WTC11 (cell line): ENCODE data around the gene SGCA. TPM values are rescaled to one million over a fixed set of nuclear protein-coding genes. Genes with fewer than 3 reads are reported as not detected.

Experiments
- ATAC-seq: fragments of 200-7000 bp; cut with Tn5 transposase; 2 replicates; pipeline ENCODE4 v1.10.0; 2021; ENCODE audit warnings: mild to moderate bottlenecking, moderate library complexity
- CTCF ChIA-PET: fragments of 300-600 bp; sonication (Branson Sonifier 250); formaldehyde crosslinking; loops from one replicate; lab custom pipeline; 2021; ENCODE audit warnings: antibody characterized with exemption; lab: Charles Lee
- POLR2A ChIA-PET: fragments of 350-600 bp; sonication (Branson Sonifier 250); formaldehyde crosslinking; loops from one replicate; lab custom pipeline; 2021; ENCODE audit warnings: antibody characterized with exemption; lab: Charles Lee
- DNase-seq: peaks from one replicate; pipeline ENCODE4 v3.0.0; 2021; ENCODE audit warnings: low spot score
- H3K27ac Mint-ChIP-seq: 2 replicates; pipeline ENCODE4 v1.8.0; 2021; ENCODE audit warnings: mixed read lengths
- H3K27me3 Mint-ChIP-seq: 2 replicates; pipeline ENCODE4 v1.8.0; 2021; ENCODE audit warnings: low read depth, mild to moderate bottlenecking, moderate library complexity, mixed read lengths
- H3K36me3 Mint-ChIP-seq: 2 replicates; pipeline ENCODE4 v1.8.0; 2021; ENCODE audit warnings: mixed read lengths
- H3K4me1 Mint-ChIP-seq: 2 replicates; pipeline ENCODE4 v1.8.0; 2022; ENCODE audit warnings: mixed read lengths
- H3K4me3 Mint-ChIP-seq: 2 replicates; pipeline ENCODE4 v1.8.0; 2021; ENCODE audit warnings: mild to moderate bottlenecking, moderate library complexity, mixed read lengths
- H3K9me3 Mint-ChIP-seq: 2 replicates; pipeline ENCODE4 v1.8.0; 2021; ENCODE audit warnings: mixed read lengths
- ATF6 ChIP-seq: sonication (generic); formaldehyde crosslinking; IDR thresholded peaks from 2 replicates; pipeline ENCODE4 v1.8.1; 2023; ENCODE audit warnings: mild to moderate bottlenecking, missing genetic modification reagents
- CBFB ChIP-seq: sonication (generic); formaldehyde crosslinking; IDR thresholded peaks from 2 replicates; pipeline ENCODE4 v1.8.1; 2022; ENCODE audit warnings: mild to moderate bottlenecking, low read depth, missing genetic modification reagents
- CTCF ChIP-seq: fragments of 200-600 bp; IDR thresholded peaks from 2 replicates; pipeline ENCODE4 v1.8.0; 2022; ENCODE audit warnings: antibody characterized with exemption
- ELF4 ChIP-seq: sonication (generic); formaldehyde crosslinking; IDR thresholded peaks from 2 replicates; pipeline ENCODE4 v1.8.1; 2022; ENCODE audit warnings: low read depth, mild to moderate bottlenecking, moderate library complexity, missing genetic modification reagents
- ESRRA ChIP-seq: sonication (generic); formaldehyde crosslinking; IDR thresholded peaks from 2 replicates; pipeline ENCODE4 v1.8.1; 2022; ENCODE audit warnings: mild to moderate bottlenecking, missing genetic modification reagents, borderline replicate concordance
- ETV6 ChIP-seq: sonication (generic); formaldehyde crosslinking; IDR thresholded peaks from 2 replicates; pipeline ENCODE4 v1.8.1; 2022; ENCODE audit warnings: mild to moderate bottlenecking, missing genetic modification reagents
- FOXK1 ChIP-seq: sonication (generic); formaldehyde crosslinking; IDR thresholded peaks from 2 replicates; pipeline ENCODE4 v1.8.0; 2022; ENCODE audit warnings: mild to moderate bottlenecking, moderate library complexity, missing genetic modification reagents
- GABPB1 ChIP-seq: sonication (generic); formaldehyde crosslinking; IDR thresholded peaks from 2 replicates; pipeline ENCODE4 v1.8.1; 2023; ENCODE audit warnings: mild to moderate bottlenecking, missing genetic modification reagents
- HMGA2 ChIP-seq: fragments of 250-450 bp; sonication (Bioruptor Pico); IDR thresholded peaks from 2 replicates; pipeline ENCODE4 v1.4.0; 2021; ENCODE audit warnings: mild to moderate bottlenecking, moderate library complexity
- HMGXB4 ChIP-seq: sonication (generic); formaldehyde crosslinking; IDR thresholded peaks from 2 replicates; pipeline ENCODE4 v1.8.1; 2023; ENCODE audit warnings: mild to moderate bottlenecking, moderate library complexity, missing genetic modification reagents
- MAX ChIP-seq: sonication (generic); formaldehyde crosslinking; IDR thresholded peaks from 2 replicates; pipeline ENCODE4 v1.8.0; 2022; ENCODE audit warnings: mild to moderate bottlenecking, missing genetic modification reagents
- MXD4 ChIP-seq: fragments of 250-450 bp; sonication (Bioruptor Pico); IDR thresholded peaks from 2 replicates; pipeline ENCODE4 v1.8.0; 2021; ENCODE audit warnings: mild to moderate bottlenecking, moderate library complexity, borderline replicate concordance
- RELA ChIP-seq: sonication (generic); formaldehyde crosslinking; IDR thresholded peaks from 2 replicates; pipeline ENCODE4 v1.8.1; 2022; ENCODE audit warnings: missing genetic modification reagents, mild to moderate bottlenecking, borderline replicate concordance
- TEAD4 ChIP-seq: sonication (generic); formaldehyde crosslinking; IDR thresholded peaks from 2 replicates; pipeline ENCODE4 v1.8.0; 2022; ENCODE audit warnings: mild to moderate bottlenecking, missing genetic modification reagents
- ZBTB21 ChIP-seq: sonication (generic); formaldehyde crosslinking; IDR thresholded peaks from 2 replicates; pipeline ENCODE4 v1.8.1; 2023; ENCODE audit warnings: mild to moderate bottlenecking, missing genetic modification reagents, borderline replicate concordance
- ZNF121 ChIP-seq: sonication (generic); formaldehyde crosslinking; IDR thresholded peaks from 2 replicates; pipeline ENCODE4 v1.8.0; 2023; ENCODE audit warnings: missing genetic modification reagents
- ZNF232 ChIP-seq: sonication (generic); formaldehyde crosslinking; IDR thresholded peaks from 2 replicates; pipeline ENCODE4 v1.8.0; 2022; ENCODE audit warnings: mild to moderate bottlenecking, missing genetic modification reagents
- ZNF281 ChIP-seq: sonication (generic); formaldehyde crosslinking; IDR thresholded peaks from 2 replicates; pipeline ENCODE4 v1.8.0; 2023; ENCODE audit warnings: mild to moderate bottlenecking, missing genetic modification reagents
- ZNF396 ChIP-seq: fragments of 250-450 bp; sonication (Bioruptor Pico); IDR thresholded peaks from 2 replicates; pipeline ENCODE4 v1.8.0; 2021; ENCODE audit warnings: mild to moderate bottlenecking, moderate library complexity, borderline replicate concordance
- ZNF425 ChIP-seq: fragments of 250-450 bp; sonication (Bioruptor Pico); conservative IDR thresholded peaks from 2 replicates; pipeline ENCODE4 v1.9.0; 2021; ENCODE audit warnings: mild to moderate bottlenecking
- total RNA-seq: library from RNA; stranded (reverse); gene quantifications from 3 replicates; pipeline ENCODE4 v1.2.3, GENCODE V29; 2021
- TF ChIP-seq, protein P1 (sequence below): fragments of 250-450 bp; sonication (Bioruptor Pico); IDR thresholded peaks from 2 replicates; pipeline ENCODE4 v1.9.0; 2021; ENCODE audit warnings: moderate library complexity, mild to moderate bottlenecking, inconsistent platforms, borderline replicate concordance

SGCA gene
- total RNA-seq, 1 experiment from 2014 or later, result 1.0 TPM

- DNase-seq, result peak; percentile 71
- H3K27me3 Mint-ChIP-seq, result no peaks in the 10 kb centered on the region
- H3K4me1 Mint-ChIP-seq, result peaks cover 13% of the 10 kb centered on the region
- no peaks in the 10 kb centered on the region for H3K9me3 Mint-ChIP-seq
- no peaks in the 10 kb centered on the region for H3K36me3 Mint-ChIP-seq
- no peak for TF ChIP-seq ZNF121 (CRISPR knock-in tag)
- no peak for TF ChIP-seq ZNF232 (CRISPR knock-in tag)
- TF ChIP-seq HMGA2 (CRISPR knock-in tag), result no peak
- no peak for TF ChIP-seq ELF4 (CRISPR knock-in tag)
- peak; percentile 44 for TF ChIP-seq CTCF
- 0 out of 2 replicates have a peak, but pooled peaks have one; percentile 23 for TF ChIP-seq FOXK1 (CRISPR knock-in tag)
- TF ChIP-seq TEAD4 (CRISPR knock-in tag), result no peak
- TF ChIP-seq ZNF396 (CRISPR knock-in tag), result no peak
- TF ChIP-seq ESRRA (CRISPR knock-in tag), result no peak
- TF ChIP-seq RELA (CRISPR knock-in tag), result no peak
- TF ChIP-seq GABPB1 (CRISPR knock-in tag), result no peak
- 0 out of 2 replicates have a peak, but pooled peaks have one; percentile 31 for TF ChIP-seq HMGXB4
- TF ChIP-seq MAX (CRISPR knock-in tag), result 0 out of 2 replicates have a peak, but pooled peaks have one; percentile 54
- no peak for TF ChIP-seq ZNF425 (CRISPR knock-in tag)
- peak; percentile 47; the same call in 1 of the 2 replicates for TF ChIP-seq ETV6 (CRISPR knock-in tag)
- TF ChIP-seq ZBTB21 (CRISPR knock-in tag), result no peak
- TF ChIP-seq, all 79 proteins: peak for 5
- Mint-ChIP-seq H3K27ac (no peak overlapping the region), H3K4me3 (no peak overlapping the region)
- ChIA-PET CTCF (interaction anchor here (0.5 to 4.1 kb wide), 68 partner anchors 8 to 1565 kb away, joined by 3 to 66 read pairs (median 5); partner anchors contain the start of genes COL1A1, EME1, LRRC59 and MRPL27), POLR2A (interaction anchor here (0.9 kb wide), 1 partner anchor 9 kb away, joined by 3 read pairs; no protein-coding TSS in a partner anchor)
- ATAC-seq, result peak; percentile 74
These were observed 3.4 kb downstream of the SGCA start for GRCh38 chr17:50169121-50169764.

DNA sequence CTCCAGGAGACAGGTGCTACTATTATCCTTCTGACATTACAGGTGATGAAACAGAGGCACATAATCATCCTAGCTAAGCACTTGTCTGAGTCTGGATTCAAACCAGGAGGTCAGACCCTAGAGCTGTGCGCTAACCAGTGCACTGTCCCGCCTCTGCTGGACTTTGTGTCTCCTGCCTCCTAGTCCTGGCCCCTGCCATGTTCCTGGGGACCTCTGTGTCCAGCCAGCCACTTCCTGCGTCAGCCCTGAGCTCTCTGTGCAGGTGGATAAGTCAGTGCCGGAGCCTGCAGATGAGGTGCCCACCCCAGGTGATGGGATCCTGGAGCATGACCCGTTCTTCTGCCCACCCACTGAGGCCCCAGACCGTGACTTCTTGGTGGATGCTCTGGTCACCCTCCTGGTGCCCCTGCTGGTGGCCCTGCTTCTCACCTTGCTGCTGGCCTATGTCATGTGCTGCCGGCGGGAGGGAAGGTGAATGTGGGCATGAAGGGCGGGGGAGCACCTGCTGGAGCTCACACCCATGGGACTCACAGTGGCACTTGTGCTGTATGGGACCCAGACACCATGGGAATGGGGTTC lies 4.2 kb downstream of the SGCA start:
- Mint-ChIP-seq H3K27ac (no peak overlapping the region), H3K9me3 (no peaks in the 10 kb centered on the region), H3K4me1 (peaks cover 13% of the 10 kb centered on the region), H3K4me3 (no peak overlapping the region), H3K36me3 (no peaks in the 10 kb centered on the region), H3K27me3 (no peaks in the 10 kb centered on the region)
- DNase-seq (no peak), ATAC-seq (no peak)
- CTCF ChIA-PET, result interaction anchor here (0.5 to 4.1 kb wide), 66 partner anchors 8 to 1565 kb away, joined by 3 to 66 read pairs (median 5); partner anchors contain the start of genes COL1A1, EME1, LRRC59 and MRPL27
- POLR2A ChIA-PET, result interaction anchor here (0.9 kb wide), 1 partner anchor 8 kb away, joined by 3 read pairs; no protein-coding TSS in a partner anchor
- TF ChIP-seq ATF6 (CRISPR knock-in tag) (no peak), CBFB (CRISPR knock-in tag) (no peak), ZNF281 (CRISPR knock-in tag) (no peak), ETV6 (CRISPR knock-in tag) (no peak), MXD4 (CRISPR knock-in tag) (no peak)
- TF ChIP-seq, protein P1, sequence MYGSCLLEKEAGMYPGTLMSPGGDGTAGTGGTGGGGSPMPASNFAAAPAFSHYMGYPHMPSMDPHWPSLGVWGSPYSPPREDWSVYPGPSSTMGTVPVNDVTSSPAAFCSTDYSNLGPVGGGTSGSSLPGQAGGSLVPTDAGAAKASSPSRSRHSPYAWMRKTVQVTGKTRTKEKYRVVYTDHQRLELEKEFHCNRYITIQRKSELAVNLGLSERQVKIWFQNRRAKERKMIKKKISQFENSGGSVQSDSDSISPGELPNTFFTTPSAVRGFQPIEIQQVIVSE (CRISPR knock-in tag), result no peak
